ENCODE measurements around the gene CCDC69.
A peak's percentile ranks its signal among the peaks of the same experiment; 100 is the strongest.
"Not testable (repeated sequence)": the region's sequence is repeated elsewhere in the genome, so short reads cannot be mapped to it uniquely, and the experiment has no call there.

The CCDC69 gene, protein sequence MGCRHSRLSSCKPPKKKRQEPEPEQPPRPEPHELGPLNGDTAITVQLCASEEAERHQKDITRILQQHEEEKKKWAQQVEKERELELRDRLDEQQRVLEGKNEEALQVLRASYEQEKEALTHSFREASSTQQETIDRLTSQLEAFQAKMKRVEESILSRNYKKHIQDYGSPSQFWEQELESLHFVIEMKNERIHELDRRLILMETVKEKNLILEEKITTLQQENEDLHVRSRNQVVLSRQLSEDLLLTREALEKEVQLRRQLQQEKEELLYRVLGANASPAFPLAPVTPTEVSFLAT

DNA sequence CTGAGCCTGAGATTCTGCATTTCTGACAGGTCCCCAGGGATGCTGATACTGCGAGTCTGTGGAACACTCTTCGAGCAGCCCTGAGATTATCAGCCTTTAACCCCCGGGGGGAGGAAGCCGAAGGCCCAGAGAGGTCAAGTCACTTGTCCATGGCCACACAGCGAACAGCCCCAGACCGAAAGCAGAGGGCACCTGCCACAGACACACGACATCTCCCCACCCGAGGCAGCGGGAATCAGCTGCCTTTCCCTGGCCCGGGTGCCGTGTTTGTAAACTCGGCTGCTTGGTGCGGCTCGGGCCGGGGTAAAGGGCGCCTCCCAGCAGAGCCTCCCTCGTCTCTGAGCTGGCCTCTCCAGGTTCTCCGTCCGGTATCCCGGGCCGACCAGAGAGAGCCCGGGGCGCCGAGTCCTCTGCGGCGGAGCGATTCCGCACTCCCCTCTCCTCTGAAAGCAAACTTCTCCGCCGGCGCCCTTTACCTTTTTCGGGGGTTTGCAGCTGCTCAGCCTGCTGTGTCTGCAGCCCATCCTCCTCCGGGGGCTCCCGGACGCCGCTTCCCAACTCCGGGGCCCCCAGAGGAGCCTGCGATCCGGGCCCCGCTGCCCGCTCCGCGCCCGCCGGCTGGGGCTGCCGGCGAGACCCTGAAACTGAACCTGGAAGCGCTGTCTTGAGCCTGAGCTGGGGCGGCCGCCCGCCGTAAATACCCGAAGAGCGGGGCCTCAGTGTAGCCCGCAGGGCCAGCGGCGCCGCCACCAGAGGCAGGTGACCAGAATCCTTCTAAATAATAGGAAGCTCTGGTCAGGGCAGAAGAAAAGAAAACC lies at the start of gene CCDC69:
TSS of gene CCDC69 (minus strand) at position 646 of the 818 bp plus-strand sequence. CDS start at position 524, 122 bp downstream.
- no peak for DNase-seq (ENCODE audit: low read depth)

DNA sequence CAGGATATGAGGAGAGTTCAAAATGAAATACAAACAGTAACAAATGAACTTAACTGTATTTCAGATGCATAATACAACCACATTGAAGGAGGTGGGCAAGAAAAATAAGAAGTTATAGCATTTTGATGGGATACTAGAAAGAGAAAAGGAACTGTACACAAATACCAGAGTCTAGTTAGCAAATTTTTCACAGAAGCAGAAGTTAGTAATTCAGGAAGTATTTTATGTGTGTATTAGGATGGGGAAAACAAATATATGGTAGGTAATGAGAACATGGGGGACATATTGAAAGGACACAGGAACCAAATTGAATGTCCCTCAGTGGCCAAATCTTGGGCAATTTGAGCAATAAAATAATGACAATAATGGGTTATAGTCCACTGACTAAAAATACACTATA lies 47.4 kb upstream of the CCDC69 start:
- no peak for DNase-seq (ENCODE audit: low read depth)

DNA sequence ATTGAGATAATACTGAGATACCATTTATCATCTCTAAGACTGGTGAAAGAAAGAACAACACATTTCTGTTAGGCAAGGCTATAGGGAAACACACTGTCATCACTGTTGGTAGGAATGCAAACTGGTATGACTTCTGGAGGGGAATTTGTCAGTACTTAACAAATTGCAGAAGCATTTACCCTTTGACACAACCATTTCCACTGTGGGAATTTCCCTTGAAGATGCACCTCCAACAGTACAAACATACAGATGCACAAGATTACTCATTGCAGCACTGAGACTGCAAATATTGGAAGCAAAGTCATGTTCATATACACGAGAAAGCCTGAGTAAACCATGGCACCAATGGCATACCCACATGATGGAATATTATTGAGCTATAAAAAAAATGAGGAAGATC lies 46.7 kb upstream of the CCDC69 start:
- DNase-seq (ENCODE audit: low read depth) = peak; percentile 63

DNA sequence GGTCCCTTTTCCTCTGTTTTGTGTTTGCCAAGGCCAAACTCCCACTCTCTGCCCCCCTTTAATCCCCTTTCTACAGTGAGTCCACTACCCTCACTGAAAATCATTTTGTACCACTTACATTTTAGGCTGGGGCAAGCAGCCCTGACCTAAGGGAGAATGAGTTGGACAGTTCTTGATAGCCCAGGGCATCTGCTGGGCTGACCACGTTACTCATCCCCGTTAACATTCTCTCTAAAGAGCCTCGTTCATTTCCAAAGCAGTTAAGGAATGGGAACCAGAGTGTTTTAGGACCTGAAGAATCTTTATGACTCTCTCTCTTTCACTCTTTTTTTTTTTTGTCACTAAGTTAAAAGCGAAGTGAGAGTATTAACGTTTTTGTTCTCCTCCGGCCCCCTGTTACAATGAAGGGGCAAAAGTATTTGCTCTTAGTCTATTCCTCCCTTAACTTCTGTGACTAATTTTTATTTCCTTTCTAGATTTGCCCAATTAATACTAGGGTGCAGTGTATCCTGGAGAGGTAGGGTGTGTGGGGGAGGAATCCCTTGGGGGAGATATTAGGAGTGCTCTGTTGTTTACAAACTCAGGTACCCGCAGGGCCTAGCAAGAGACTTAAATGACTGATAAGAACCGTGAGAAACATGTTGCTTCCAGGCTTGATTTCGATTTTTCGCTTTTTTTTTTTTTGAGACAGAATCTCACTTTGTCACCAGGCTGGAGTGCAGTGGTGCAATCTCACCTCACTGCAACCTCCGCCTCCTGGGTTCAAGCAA lies 43.8 kb upstream of the CCDC69 start:
- DNase-seq (ENCODE audit: low read depth) = no peak

DNA sequence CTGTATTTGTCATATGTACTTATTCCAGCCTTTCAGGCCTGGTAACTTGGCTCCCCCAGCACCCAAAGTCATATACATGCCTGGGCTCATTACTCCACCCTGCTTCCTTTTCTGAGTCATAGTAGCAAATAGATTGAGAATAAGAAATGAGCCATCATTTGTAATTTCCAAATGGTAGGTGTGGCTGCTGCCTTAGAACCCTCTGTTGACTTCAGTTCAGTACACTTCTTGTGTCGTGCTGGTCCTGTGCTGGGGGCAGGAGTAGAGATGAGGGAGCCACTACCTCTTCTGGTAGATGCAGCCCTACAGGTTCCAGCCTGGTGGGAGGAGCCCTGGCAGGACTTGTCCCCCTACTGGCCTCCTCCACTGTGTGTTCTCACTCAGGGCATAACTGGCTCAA lies 40.2 kb upstream of the CCDC69 start:
- DNase-seq (ENCODE audit: low read depth) = peak; percentile 9

DNA sequence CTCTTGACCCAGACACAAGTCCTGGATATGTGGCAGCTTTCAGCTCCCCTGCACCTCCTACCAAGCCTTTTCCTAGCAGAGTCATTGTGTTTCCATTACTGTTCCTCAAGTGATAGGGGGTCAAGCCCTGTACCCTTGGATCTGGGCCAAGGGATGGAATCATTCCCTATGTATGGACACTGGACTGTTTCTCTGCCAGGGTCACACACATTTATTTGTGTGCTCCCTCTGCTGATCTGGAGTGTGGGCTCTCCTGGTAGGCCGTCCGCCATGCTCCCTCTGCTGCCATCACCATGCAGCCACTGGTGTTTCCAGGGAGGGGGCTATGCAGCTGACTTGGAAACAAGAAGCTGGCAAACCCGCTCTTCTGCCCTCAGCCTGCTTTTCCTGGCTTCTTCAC lies 38.6 kb upstream of the CCDC69 start:
- DNase-seq (ENCODE audit: low read depth) = no peak

DNA sequence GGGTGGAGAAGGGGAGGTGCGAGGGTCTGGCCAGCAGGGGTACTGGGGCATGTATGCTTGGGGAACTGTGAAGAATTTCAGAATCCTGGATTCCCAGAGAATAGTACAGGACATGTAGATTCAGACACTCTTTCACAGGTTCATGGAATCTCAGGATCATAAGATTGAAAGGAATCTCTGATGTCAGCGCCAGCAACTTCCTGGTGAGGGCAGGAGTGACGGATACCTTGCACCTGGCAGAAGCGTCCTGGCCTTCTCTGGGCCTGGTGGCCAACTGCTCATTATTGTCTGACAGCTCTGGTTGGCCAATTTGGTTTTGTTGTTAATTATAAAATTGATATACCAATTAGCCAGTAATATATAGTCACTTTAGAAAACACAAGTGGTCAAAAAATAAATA lies 36.0 kb upstream of the CCDC69 start:
- no peak for DNase-seq (ENCODE audit: low read depth)

DNA sequence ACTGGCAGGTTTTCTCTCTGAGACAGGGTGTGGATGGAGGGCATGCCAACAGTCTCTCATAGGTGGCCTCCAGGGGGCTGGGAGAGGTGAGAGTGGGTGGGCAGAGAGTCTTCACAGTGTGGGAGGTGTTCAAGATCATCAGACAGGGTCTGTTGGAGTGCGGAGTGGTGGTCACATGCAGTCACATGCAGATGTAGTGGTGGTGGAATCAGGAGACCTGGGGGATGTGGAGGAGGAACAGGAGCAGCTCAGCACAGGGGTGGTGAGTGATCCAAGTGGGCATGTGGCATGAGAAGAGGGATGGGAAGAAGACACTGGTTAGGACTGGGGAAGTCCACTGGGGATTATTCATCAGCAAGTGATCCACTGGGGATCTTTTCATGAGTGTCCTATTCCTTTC lies 34.9 kb upstream of the CCDC69 start:
- no peak for DNase-seq (ENCODE audit: low read depth)

DNA sequence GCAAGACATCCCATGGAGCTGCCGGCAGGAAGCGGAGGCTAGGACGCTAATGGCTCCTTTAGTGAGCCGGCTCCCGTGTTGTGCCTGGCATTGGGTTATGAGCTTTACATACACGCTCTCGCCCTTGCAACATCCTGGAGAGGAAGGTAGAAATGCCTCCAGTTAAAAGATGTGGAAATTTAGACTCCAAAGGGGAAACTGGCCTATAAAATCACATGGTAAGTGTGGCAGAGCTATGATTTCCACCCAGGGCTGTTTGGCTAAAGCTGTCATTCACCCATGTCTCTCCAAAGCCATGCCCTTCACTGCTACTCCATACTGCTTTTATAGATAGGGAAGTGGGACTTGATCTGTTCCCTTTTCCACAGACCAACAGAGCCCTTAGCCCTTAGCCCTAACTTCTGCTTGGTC lies 34.3 kb upstream of the CCDC69 start:
- no peak for DNase-seq (ENCODE audit: low read depth)

DNA sequence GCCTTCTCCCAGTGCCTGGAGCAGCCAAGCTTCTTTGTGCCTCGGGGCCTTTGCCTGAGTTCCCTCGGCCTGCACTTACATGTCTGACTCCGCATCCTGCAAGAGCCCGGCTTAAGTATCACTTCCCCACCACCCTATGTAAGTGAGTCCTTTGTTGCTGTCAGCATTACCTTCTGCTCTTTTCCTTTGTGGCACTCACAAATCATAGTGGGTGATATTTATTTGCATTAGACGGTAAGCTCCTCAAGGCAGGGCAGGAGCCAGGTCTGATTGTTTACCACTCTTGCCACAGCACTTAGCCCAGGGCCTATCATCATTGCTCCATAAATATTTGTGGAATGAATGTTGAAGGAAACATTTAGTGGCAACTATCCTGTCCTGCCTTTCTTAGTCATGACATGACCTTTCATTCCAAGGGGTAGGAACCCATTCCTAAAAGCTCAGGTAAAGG lies 33.9 kb upstream of the CCDC69 start:
- DNase-seq (ENCODE audit: low read depth) = no peak

DNA sequence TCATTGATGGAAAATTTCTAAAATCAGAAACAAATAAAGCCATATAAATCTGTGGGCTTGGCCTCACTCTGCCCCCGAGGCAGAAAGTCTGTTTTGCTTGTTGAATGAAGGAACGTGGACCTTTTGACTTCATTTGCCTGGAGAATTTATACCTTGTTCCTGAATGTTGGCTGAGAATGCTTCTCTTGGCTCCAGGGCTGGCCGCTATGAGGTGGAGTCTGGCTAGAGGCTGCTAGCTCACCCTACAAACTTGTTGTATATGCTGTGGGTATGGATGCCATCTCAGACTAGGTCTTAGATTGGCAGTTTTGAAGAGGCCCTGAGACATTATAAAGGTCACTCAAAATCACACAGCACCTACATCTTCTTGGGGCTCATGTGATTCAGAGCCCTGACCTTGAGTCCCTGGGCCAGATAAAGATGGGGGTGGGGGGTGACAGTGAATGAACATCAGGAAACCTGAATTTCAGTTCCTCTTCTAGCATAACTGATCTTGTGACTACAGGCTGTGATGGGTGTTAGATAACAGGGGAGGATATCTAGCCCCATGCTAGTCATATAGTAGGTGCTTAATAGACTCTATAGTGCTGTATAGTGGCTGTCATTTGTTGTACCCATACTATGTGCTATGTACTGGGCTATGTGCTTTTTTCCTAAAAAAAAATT lies 31.9 kb upstream of the CCDC69 start:
- no peak for DNase-seq (ENCODE audit: low read depth)

DNA sequence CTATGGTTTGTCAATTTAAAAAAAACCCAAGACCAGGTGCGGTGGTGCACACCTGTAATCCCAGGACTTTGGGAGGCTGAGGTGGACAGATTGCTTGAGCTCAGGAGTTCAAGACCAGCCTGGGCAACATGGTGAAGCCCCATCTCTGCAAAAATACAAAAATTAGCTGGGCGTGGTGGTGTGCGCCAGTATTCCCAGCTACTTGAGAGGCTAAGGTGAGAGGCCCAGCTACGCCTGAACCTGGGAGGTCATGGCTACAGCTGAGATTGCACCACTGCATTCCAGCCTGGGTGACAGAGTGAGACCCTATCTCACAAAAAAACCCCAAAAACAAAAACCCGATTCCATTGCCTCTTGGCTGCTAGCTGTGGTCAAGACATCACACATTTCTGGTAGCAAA lies 31.1 kb upstream of the CCDC69 start:
- not testable (repeated sequence) for DNase-seq (ENCODE audit: low read depth)

DNA sequence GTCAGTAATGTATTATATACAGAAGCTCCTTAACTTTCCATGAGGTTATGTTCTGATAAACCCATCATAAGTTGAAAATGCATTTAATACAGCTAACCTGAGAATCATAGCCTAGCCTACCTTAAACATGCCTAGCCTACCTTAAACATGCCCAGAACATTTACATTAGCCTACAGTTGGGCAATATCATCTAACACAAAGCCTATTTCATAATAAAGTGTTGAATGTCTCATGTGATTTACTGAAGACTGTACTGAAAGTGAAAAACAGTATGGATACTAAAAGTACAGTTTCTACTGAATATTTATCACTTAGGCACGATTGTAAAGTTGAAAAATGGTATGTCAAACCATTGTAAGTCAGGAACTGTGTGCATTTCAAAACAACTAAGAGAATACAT lies 30.7 kb upstream of the CCDC69 start:
- DNase-seq (ENCODE audit: low read depth) = no peak

DNA sequence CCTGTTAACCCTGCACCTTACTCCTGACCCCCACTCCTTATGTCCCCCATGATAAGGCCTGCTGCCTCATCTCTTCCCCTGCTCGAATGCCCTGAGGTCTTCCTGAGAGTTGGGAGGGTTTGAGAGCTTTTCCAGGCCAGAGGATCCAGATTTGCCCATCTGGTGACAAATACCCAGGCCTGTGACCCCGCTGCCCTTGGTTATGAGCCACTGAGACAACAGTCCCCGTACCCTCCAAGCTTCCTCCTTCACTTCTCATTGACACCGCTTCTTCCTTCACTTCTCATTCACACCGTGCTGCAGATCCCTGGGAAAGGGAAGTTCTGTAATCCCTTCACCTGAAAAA lies 29.7 kb upstream of the CCDC69 start:
- no peak for DNase-seq (ENCODE audit: low read depth)

DNA sequence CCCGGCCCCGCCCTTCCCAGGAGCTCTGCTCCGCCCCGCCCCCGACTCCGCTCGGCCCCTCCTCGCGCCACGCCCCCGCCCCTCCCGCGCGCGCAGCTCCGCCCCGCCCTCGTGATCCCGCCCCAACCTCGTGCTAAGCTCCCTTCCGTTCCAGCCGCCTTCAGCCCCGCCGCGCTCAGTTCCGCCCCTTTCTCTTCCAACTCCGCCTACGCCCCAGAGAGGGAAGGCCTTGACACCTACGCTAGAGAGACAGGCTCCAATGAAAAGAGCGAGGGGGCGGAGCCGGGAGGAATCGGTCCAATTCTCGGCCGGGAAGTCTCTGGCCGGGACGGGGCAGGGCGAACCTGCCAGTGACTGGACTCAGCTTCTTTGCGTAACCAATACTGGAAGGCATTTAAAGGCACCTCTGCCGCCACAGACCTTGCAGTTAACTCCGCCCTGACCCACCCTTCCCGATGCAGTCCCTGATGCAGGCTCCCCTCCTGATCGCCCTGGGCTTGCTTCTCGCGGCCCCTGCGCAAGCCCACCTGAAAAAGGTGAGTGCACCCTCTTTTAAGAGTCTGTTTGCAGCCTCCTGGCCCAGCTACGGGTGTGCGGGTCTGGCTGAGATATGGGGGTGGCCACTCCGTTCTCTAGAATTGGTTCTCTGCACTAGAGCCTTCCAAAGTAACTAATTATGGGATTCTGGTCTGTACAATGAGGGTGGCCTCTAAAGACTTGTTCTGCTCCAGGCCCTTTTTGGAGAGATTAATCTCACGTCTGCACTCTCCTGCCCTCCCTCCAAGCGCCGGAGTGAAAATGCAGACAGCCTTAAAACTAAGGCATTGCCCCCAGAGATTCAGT lies 29.1 kb upstream of the CCDC69 start, which contains the start of gene GM2A:
TSS of gene GM2A (plus strand) at position 424 of the 843 bp plus-strand sequence. CDS start at position 456, 32 bp downstream.
- peak; percentile 97 for DNase-seq (ENCODE audit: low read depth)

DNA sequence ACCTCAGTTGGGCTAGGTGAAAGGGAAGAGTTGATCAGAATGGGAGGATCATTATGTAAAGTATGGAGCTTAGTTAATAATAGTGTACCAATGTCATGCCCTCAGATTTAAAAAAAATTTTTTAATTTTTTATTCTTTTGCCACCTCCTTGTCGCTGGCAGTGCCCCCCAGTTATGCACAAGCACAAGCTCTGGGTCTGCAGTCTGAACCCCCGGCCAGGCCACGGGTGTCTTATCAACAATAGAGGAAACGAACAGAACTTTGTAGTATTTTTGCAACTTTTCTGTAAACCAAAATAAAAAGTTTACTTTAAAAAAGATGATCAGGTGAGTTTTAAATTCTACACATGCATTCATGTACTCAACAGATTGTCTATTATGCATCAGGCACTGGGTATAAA lies 27.7 kb upstream of the CCDC69 start:
- no peak for DNase-seq (ENCODE audit: low read depth)

DNA sequence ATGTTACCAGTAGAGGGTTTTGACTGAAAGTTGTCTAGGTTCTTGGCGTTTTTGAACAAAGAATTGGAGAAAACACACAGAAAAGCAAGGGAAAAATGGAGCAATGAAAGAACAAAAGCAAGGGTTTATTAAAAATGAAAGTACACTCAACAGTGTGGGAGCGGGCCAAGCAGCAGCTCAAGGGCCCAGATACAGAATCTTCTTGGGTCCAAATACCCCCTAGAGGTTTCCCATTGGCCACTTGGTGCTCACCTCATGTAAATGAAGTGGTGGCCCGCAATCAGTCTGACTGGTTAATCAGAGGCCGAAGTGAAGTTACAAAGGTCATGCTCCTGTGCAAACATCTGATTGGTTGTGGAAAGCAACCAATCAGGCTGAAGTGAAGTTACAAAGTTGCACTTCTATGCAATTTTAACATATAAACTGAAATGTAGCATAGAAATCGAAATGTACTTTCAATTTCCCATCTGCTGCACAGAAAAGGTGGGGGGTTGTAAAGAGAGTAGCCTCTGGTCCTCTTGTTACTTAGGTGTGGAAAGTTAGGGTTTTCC lies 27.2 kb upstream of the CCDC69 start:
- DNase-seq (ENCODE audit: low read depth) = no peak

DNA sequence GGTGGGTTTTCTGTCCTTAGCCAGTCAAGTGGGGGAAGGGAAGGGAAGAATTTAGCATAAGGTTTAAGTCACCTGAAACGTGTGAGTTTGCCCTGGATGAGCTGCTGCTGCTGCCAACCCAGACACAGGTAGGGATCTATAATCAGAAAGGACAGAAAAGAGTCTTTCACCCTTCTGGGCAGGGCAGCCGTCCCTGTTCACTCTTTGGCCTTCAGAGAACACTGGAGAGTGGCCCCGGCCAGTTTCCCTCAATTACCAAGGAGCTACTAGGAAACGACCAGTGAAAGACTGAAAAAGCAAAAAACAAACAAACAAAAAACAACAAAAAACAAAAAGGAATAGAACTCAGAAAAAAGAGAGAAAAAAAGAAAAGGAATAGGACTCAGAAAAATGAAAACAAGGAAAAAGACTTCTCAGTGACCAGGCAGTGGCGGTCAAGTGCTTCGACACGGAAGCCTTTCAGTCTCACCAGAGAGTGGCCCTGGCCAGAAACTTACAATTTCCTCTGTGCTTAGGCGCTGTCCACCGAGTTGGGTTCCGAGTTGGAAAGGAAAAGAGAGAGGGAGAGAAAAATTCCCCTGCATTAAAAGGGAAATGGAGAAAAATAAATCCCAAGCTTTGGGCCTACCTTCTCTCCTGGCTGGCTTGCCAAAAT lies 26.6 kb upstream of the CCDC69 start:
- DNase-seq (ENCODE audit: low read depth) = no peak

DNA sequence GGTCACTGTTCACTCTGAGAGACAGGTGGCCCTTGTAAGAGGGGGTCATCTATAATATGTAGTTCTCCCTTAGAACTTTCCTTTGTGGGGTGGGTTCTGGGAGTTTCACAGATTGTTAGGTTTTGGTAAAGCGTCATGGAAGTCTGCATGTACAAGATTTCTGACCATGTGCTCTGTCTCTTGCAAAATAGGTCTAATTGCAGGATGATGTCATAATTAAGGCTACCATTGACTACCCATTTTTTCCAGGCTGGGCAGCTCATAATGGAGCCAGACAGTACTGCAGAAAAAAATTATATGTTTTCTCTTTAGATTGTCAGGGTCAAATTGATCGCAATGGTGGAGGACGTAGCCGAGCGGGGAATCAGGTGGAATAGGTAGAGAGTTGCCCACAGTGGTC lies 25.4 kb upstream of the CCDC69 start:
- DNase-seq (ENCODE audit: low read depth) = no peak

DNA sequence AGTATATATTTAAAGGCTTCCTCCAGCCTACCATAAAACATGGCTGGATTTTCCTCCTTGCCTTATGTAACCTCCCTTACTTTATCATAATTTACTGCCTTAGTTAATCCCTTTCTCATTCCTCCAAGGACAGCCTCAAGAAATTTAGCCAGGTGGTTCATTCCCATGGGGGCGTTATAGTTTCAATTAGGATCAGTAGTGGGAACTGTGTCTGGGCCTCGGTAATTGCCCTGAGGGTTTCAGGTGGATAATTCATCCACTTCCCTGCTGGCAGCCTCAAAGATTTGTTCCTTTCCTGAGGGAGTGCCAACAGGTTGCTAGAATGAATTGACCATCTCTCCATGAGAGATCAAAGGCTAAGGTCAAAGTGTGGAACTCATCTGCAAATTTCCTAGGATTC lies 24.8 kb upstream of the CCDC69 start:
- DNase-seq (ENCODE audit: low read depth) = no peak

Measured in non-pigmented ciliary epithelial cell (primary cell).